Measurements from ENCODE around the gene COX8A.

DNA sequence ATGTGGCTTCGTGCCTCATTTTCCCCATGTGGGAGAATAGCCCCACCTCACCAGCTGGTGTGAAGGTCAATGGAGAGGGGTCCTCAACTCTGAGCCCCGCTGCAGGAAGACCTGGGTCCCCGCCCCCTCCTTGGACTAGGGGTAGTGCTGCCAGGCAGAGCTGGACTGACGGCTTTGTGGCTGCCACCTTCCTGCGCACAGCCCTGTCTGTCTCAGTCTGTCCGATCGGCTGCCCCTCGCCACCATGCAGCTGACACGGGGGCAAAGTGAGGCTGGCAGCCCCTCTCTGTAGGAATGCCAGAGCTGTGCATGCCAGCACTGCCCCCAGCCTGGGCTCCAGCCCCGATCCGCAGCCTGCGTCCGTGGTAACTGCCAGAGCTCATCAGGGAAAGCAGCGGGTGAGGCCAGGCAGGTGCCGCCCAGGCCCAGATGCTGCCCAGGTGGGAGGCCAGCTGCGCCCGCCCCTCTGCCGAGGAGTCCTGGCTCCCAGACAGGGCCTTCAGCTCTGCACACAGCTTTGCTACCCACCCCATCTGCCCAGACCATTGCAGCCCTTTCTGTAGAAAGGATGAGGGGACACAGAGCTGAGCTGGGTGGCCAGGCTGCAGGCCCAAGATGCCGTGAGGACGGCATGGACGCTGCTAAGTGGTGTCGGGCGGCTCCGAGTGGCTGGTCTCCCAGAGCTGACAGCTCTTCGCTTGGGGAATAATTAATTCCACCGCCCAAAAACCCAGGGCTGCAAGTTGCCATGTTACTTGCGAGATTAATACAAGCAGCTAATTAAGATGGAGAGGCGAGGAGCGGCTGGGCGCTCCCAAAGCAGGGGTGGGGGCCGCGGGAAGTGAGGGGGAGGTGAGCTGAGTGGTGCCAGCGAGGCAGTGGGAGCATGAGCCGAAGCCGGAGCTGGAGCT is 41.8 kb downstream of the COX8A start:
- TF ChIP-seq SNAI2 (CRISPR knock-in tag; IDR thresholded peaks at IDR 0.05) (no peak), ZFP3 (CRISPR knock-in tag; IDR thresholded peaks at IDR 0.05) (no peak), ZNF8 (CRISPR knock-in tag; IDR thresholded peaks at IDR 0.05) (no peak), ZNF70 (CRISPR knock-in tag; IDR thresholded peaks at IDR 0.05) (no peak), RARB (CRISPR knock-in tag; IDR thresholded peaks at IDR 0.05) (no peak), ESRRG (CRISPR knock-in tag; IDR thresholded peaks at IDR 0.05) (no peak)
- TF ChIP-seq, protein P1, sequence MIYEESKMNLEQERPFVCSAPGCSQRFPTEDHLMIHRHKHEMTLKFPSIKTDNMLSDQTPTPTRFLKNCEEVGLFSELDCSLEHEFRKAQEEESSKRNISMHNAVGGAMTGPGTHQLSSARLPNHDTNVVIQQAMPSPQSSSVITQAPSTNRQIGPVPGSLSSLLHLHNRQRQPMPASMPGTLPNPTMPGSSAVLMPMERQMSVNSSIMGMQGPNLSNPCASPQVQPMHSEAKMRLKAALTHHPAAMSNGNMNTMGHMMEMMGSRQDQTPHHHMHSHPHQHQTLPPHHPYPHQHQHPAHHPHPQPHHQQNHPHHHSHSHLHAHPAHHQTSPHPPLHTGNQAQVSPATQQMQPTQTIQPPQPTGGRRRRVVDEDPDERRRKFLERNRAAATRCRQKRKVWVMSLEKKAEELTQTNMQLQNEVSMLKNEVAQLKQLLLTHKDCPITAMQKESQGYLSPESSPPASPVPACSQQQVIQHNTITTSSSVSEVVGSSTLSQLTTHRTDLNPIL (CRISPR knock-in tag; IDR thresholded peaks at IDR 0.05; ENCODE audit: low read depth), result no peak

Data from SK-N-SH treated with all-trans-retinoic acid at 6 μM for 48 hours (cell line).